Activated naive CD8-positive, alpha-beta T cell treated with anti-CD3 and anti-CD28 coated beads, Interleukin-2, amount 50 U/mL, for 24 hours (primary cell): Measurements from ENCODE around the gene CCNB3.

Experiments
- ATAC-seq: fragments of 150-1000 bp; cut with Tn5 transposase; one replicate; pipeline ENCODE4 v1.10.0; 2021
- DNase-seq: peaks from one replicate; pipeline ENCODE4 v3.0.0; 2021
- H3K27ac Mint-ChIP-seq: one replicate; pipeline ENCODE4 v1.8.0; 2021; ENCODE audit warnings: mild to moderate bottlenecking, mixed read lengths
- H3K27me3 Mint-ChIP-seq: one replicate; pipeline ENCODE4 v1.8.0; 2021; ENCODE audit warnings: mixed read lengths
- H3K36me3 Mint-ChIP-seq: one replicate; pipeline ENCODE4 v1.8.0; 2021; ENCODE audit warnings: low read depth, mixed read lengths
- H3K4me1 Mint-ChIP-seq: one replicate; pipeline ENCODE4 v1.8.0; 2021; ENCODE audit warnings: mixed read lengths
- H3K4me3 Mint-ChIP-seq: one replicate; pipeline ENCODE4 v1.8.0; 2021; ENCODE audit warnings: mild to moderate bottlenecking, moderate library complexity, mixed read lengths
- H3K9me3 Mint-ChIP-seq: one replicate; pipeline ENCODE4 v1.8.0; 2021; ENCODE audit warnings: mixed read lengths

Gene CCNB3

GRCh38 chrX:50204364-50204899 is at the start of gene CCNB3:
CCNB3 (plus strand) TSS chrX:50204765; CDS start chrX:50285164, 80,399 bp downstream.
- H3K27ac Mint-ChIP-seq = peak within 1 kb of the TSS; percentile 89
- DNase-seq (peak; percentile 59), ATAC-seq (peak; percentile 95)
- no peaks in the 10 kb centered on the region for H3K36me3 Mint-ChIP-seq
- no peaks in the 10 kb centered on the region for H3K27me3 Mint-ChIP-seq
- H3K4me1 Mint-ChIP-seq = peaks cover 11% of the 10 kb centered on the region
- H3K9me3 Mint-ChIP-seq = no peaks in the 10 kb centered on the region
- H3K4me3 Mint-ChIP-seq = peak within 1 kb of the TSS; percentile 79

DNA sequence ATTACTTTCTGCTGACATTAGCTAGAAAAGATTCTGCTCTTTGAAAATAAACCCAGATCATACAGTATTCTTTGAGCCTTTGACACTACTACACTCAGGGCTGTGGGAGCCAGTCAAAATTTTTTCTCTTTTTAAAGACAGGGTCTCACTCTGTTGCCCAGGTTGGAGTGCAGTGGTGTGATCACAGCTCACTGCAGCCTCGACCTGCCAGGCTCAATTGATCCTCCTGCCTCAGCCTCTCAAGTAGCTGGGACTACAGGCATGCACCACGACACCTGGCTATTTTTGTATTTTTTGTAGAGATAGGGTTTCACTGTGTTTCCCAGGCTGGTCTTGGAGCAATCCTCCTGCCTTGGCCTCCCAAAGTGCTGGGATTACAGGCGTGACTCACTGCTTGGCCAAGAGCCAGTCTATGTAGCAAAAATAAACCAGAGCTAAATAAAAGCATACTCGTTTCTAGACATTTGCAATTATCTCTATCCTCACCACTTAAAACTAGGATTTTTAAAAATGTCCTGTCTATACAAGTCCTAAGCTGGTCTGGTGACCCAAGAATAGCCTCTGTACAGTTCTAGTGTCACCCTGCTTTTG is 46.9 kb upstream of the CCNB3 start:
- Mint-ChIP-seq H3K36me3 (no peaks in the 10 kb centered on the region), H3K4me3 (no peak overlapping the region), H3K9me3 (no peaks in the 10 kb centered on the region), H3K27me3 (peaks cover 5% of the 10 kb centered on the region), H3K27ac (no peak overlapping the region), H3K4me1 (no peaks in the 10 kb centered on the region)
- DNase-seq (no peak), ATAC-seq (no peak)

DNA sequence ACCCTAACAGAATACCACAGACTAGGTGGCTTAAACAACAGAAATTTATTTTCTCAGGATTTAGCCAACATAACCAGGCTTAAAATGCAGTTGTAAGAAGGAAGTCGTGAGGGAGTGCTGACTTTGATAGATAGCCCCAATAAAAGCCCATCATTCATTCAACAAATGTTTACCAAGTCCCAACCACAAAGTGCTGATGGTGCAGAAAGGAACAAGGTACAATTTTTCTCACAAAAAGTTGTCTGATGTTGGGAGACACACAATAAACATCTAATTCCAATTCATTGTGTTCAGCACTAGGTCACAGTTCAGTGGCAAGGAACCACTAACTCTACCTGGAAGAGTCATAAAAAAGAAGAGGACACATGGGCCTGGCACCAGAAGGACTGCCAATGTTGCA is 46.0 kb upstream of the CCNB3 start:
- H3K9me3 Mint-ChIP-seq = no peaks in the 10 kb centered on the region
- no peaks in the 10 kb centered on the region for H3K4me1 Mint-ChIP-seq
- no peak overlapping the region for H3K27ac Mint-ChIP-seq
- no peak for DNase-seq
- H3K27me3 Mint-ChIP-seq = peaks cover 5% of the 10 kb centered on the region
- no peak overlapping the region for H3K4me3 Mint-ChIP-seq
- H3K36me3 Mint-ChIP-seq = no peaks in the 10 kb centered on the region
- no peak for ATAC-seq

DNA sequence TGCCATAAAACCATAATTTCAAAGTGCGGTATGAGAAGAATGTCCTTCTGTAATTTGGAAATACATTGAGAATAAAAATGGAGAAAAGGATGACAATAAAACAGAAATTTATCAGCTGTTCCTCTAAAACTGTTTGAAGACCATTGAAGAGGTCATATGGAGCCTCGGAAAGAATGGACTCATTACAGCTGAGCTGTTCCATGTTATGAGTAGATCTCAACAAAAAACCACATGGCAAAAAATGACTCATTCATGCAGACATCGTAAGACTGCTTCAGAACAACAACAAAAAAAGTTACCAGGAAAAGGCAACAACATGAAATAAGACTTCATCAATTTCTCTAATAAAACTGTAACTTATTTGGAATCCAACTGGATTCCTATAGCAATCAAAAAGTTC is 43.4 kb upstream of the CCNB3 start:
- ATAC-seq = peak; percentile 61
- Mint-ChIP-seq H3K9me3 (no peaks in the 10 kb centered on the region), H3K4me1 (no peaks in the 10 kb centered on the region)

GRCh38 chrX:50165727-50166126 is 38.8 kb upstream of the CCNB3 start:
- DNase-seq (no peak), ATAC-seq (no peak)
- H3K27ac Mint-ChIP-seq = no peak overlapping the region
- H3K9me3 Mint-ChIP-seq = no peaks in the 10 kb centered on the region
- no peaks in the 10 kb centered on the region for H3K27me3 Mint-ChIP-seq
- H3K4me3 Mint-ChIP-seq = no peak overlapping the region
- no peaks in the 10 kb centered on the region for H3K36me3 Mint-ChIP-seq
- peaks cover 13% of the 10 kb centered on the region for H3K4me1 Mint-ChIP-seq

More for the DNA sequence above, 43.4 kb upstream of the CCNB3 start:
- no peak for DNase-seq
- no peak overlapping the region for H3K27ac Mint-ChIP-seq
- no peaks in the 10 kb centered on the region for H3K27me3 Mint-ChIP-seq
- no peaks in the 10 kb centered on the region for H3K36me3 Mint-ChIP-seq
- no peak overlapping the region for H3K4me3 Mint-ChIP-seq

DNA sequence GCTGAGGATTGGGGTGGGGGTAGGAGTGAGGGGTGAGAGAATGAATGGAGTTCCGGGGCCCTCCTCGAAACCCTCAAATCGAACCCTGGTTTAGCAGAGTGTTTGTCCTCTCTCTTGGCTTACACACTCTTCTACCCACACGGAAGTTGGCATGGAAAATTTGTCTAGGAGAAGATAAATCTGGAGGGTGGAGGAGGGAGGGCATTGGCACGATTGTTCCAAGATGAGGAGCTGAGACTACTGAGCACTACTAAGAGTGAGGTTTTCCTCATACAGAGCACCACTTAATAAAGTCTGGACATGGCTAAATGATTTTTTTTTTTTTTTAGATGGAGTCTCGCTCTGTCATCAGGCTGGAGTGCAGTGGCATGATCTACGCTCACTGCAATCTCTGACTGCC is 37.2 kb upstream of the CCNB3 start:
- Mint-ChIP-seq H3K4me1 (peaks cover 13% of the 10 kb centered on the region), H3K27me3 (no peaks in the 10 kb centered on the region), H3K36me3 (no peaks in the 10 kb centered on the region), H3K4me3 (no peak overlapping the region), H3K9me3 (no peaks in the 10 kb centered on the region), H3K27ac (no peak overlapping the region)
- DNase-seq (no peak), ATAC-seq (no peak)

DNA sequence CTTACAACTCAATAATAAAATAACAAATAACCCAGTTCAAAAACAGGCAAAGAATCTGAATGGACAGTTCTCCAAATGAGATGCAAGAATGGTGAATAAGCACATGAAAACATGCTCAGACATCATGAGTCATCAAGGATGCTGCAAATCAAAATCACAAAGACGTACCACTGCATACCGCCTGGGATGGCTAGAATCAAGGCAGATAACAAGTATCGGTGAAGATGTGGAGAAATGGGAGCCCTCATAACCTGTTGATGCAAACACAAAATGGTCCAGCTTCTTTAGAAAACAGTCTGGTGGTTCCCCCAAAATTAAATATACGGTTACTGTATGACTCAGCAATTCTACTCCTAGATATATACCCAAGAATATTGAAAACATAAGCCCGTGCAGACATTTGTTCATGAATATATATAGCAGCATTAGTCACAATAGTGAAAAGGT is 36.3 kb upstream of the CCNB3 start:
- Mint-ChIP-seq H3K4me1 (peaks cover 13% of the 10 kb centered on the region), H3K36me3 (no peaks in the 10 kb centered on the region), H3K9me3 (no peaks in the 10 kb centered on the region), H3K27me3 (no peaks in the 10 kb centered on the region), H3K27ac (no peak overlapping the region), H3K4me3 (no peak overlapping the region)
- no peak for ATAC-seq
- no peak for DNase-seq

DNA sequence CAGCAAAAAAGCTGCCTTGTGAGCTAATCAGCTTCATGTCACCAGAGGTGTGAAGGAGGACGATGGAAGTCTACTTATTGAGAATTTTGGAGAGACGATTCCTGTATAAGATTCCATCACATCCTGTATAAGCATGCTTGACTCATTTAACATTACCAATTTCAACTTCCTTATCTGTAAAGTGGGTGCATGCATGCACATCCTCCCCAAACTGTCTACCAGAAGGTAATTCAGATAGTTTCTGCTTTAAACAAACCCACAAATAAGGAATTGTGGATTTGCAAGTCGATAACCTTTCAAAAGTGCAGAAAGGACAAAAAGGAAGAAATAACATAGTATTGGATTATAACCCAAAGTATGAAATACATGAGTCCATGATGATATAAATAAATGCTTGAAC is 34.8 kb upstream of the CCNB3 start:
- Mint-ChIP-seq H3K27ac (no peak overlapping the region), H3K9me3 (peaks cover 3% of the 10 kb centered on the region)

GRCh38 chrX:50180073-50180940 is 24.3 kb upstream of the CCNB3 start:
- no peaks in the 10 kb centered on the region for H3K27me3 Mint-ChIP-seq

More for the DNA sequence above, 34.8 kb upstream of the CCNB3 start:
- Mint-ChIP-seq H3K4me1 (peaks cover 13% of the 10 kb centered on the region), H3K36me3 (no peaks in the 10 kb centered on the region), H3K4me3 (no peak overlapping the region), H3K27me3 (no peaks in the 10 kb centered on the region)
- DNase-seq = no peak
- no peak for ATAC-seq

GRCh38 chrX:50183891-50184290 is 20.7 kb upstream of the CCNB3 start:
- DNase-seq (no peak), ATAC-seq (no peak)
- no peaks in the 10 kb centered on the region for H3K36me3 Mint-ChIP-seq
- H3K27me3 Mint-ChIP-seq = no peaks in the 10 kb centered on the region
- no peaks in the 10 kb centered on the region for H3K9me3 Mint-ChIP-seq
- no peaks in the 10 kb centered on the region for H3K4me1 Mint-ChIP-seq
- no peak overlapping the region for H3K4me3 Mint-ChIP-seq
- no peak overlapping the region for H3K27ac Mint-ChIP-seq

More at GRCh38 chrX:50180073-50180940, 24.3 kb upstream of the CCNB3 start:
- no peaks in the 10 kb centered on the region for H3K9me3 Mint-ChIP-seq
- no peak overlapping the region for H3K27ac Mint-ChIP-seq
- ATAC-seq (no peak), DNase-seq (no peak)
- no peak overlapping the region for H3K4me3 Mint-ChIP-seq
- no peaks in the 10 kb centered on the region for H3K4me1 Mint-ChIP-seq
- H3K36me3 Mint-ChIP-seq = no peaks in the 10 kb centered on the region

GRCh38 chrX:50188859-50189600 is 15.5 kb upstream of the CCNB3 start:
- Mint-ChIP-seq H3K9me3 (no peaks in the 10 kb centered on the region), H3K4me3 (no peak overlapping the region), H3K27me3 (peaks cover 3% of the 10 kb centered on the region), H3K27ac (no peak overlapping the region), H3K36me3 (no peaks in the 10 kb centered on the region), H3K4me1 (no peaks in the 10 kb centered on the region)
- DNase-seq = no peak
- no peak for ATAC-seq

- Mint-ChIP-seq H3K4me3 (no peak overlapping the region), H3K4me1 (peaks cover under 1% of the 10 kb centered on the region), H3K27ac (no peak overlapping the region), H3K9me3 (no peaks in the 10 kb centered on the region), H3K36me3 (no peaks in the 10 kb centered on the region), H3K27me3 (no peaks in the 10 kb centered on the region)
- no peak for DNase-seq
- no peak for ATAC-seq
Measured at GRCh38 chrX:50198348-50198747, 6.2 kb upstream of the CCNB3 start.

- no peaks in the 10 kb centered on the region for H3K9me3 Mint-ChIP-seq
Measured at GRCh38 chrX:50200907-50201306, 3.7 kb upstream of the CCNB3 start, which contains the start of gene AKAP4. AKAP4 (minus strand) TSS chrX:50201007; CDS start chrX:50200889, 118 bp downstream.

GRCh38 chrX:50202539-50202938 is 2.0 kb upstream of the CCNB3 start:
- ATAC-seq (no peak), DNase-seq (no peak)
- Mint-ChIP-seq H3K4me1 (peaks cover 11% of the 10 kb centered on the region), H3K27ac (no peak overlapping the region), H3K27me3 (no peaks in the 10 kb centered on the region), H3K9me3 (no peaks in the 10 kb centered on the region), H3K4me3 (no peak overlapping the region), H3K36me3 (no peaks in the 10 kb centered on the region)

More at GRCh38 chrX:50200907-50201306, 3.7 kb upstream of the CCNB3 start, which contains the start of gene AKAP4:
- DNase-seq (no peak), ATAC-seq (no peak)
- Mint-ChIP-seq H3K4me1 (peaks cover 11% of the 10 kb centered on the region), H3K4me3 (no peak within 1 kb of the TSS), H3K27me3 (no peaks in the 10 kb centered on the region), H3K36me3 (no peaks in the 10 kb centered on the region), H3K27ac (no peak within 1 kb of the TSS)
